HG03378 (cell line): ENCODE measurements around the gene PRICKLE1.

Experiments
- ATAC-seq: cut with Tn5 transposase; IDR thresholded peaks from one replicate; pipeline ENCODE4 v1.9.1; 2021; ENCODE audit warnings: mild to moderate bottlenecking, moderate library complexity; ENCODE audit not compliant: unreplicated experiment

PRICKLE1 gene

DNA sequence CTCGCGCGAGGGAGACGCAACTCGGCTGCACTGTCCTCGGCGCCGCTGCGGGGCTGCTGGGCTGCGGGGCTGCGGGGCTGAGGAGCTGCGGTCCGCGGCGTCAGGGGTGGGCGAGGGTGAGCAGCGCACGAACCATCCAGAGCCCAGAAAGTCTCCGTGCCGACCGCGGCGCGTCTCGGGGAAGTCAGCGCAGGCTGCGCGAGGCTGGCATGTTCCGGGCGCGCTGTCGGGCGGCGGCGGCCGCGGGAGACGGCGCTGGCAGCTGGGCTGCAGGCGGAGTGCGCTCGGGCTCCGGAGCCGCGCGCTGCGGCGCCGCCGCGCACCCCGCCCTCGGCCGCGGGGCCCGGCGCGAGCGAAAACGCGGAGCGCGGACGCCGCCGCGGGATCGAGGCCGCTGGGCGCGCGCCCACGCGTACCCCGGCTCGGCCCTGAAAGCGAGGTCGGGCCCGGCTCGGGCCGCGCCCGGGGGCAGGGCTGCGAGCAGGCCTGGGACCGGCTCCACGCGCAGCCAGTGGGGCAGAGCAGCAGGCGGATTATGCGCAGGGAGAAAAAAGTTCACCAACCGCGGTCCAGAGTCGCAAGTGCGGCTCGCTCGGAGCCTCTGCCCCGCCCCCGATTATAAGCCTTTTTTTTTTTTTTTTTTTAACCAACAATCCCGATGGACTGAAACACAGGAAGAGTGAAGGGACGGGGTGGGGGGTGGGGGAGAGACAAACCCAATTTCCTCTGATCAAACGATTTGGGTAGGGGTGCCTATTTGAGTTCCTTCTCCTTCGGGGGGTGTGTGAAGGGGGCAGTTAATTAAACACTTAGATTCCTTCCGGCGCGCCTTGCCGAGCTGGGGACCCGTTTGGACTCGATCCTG, at the start of gene PRICKLE1:
Gene PRICKLE1 (minus strand): TSS at position 282 of the 865 bp plus-strand sequence. CDS start 117,230 bp downstream, outside the sequence.
- ATAC-seq: no peak

DNA sequence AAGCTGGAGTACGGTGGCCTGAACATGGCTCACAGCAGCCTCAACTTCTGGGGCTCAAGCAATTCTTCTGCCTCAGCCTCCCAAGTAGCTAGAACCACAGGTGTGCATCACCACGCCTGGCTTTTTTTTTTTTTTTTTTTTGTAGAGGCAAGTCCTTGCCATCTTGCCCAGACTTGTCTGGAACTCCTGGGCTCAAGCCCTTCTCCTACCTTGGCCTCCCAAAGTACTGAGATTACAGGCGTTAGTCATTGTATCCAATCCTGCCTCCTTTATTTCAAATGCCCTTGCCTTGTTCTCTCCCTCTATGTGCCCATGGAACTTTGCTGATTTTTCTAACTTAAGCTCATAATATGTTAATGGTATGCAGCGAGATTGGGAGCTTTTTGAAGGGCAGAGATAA, 49.2 kb upstream of the PRICKLE1 start:
- ATAC-seq: no peak

DNA sequence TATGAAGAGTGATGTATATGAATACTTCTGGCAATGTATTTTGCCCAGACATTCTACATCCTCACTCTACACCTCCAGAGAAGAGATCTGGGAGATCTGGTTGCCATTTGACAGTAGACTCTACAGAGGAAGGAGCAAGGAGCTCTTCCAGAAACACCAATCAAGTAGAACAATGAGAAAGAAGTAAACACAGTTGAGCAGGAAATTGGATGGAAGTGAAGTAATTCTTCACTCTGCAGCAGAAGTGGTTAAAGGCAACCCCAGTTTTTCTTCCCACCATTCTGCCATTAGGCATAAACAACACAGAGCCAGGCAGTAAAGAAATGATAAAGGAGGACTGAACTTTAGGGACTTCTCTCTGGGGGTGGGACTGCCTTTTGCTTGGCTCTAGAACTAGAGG, 48.5 kb upstream of the PRICKLE1 start:
- ATAC-seq: no peak

DNA sequence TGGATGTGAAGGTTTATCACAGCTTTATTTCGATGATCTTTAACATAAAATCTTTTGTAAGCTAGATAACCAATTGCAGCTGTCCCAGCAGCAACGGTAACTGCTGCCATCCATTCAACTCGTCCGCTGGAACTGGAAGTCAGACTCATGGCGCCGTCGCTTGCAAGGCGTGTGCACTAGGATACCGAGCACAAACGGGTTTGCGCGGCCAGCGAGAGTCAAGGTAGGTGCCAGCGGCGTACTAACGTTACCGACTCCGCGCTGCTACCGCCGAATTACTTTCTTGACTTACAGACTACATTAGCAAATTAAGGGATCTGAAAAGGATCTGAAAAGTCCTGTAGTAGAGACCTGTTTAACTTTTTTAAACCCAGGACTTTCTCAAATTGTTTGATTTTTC, 47.4 kb upstream of the PRICKLE1 start:
- no peak for ATAC-seq

DNA sequence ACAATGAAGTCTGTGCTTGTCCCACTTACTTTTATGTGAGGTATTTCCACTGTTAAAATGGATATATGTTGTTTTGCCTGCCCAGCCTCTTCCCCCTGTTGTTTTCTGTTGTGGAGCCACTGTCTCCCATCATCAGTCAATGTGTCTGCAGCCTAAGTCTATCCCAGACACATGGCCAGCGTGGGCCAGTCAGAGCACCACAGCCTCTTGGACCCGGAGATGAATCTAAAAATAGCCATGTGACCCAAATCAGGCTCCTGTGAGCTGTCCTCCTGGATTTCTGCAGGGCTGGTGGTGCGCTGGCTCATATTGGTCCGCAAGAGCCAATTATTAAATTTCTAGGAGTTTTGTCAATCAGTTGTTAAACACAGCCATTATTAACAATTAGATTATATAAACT, 44.0 kb upstream of the PRICKLE1 start:
- ATAC-seq: no peak

DNA sequence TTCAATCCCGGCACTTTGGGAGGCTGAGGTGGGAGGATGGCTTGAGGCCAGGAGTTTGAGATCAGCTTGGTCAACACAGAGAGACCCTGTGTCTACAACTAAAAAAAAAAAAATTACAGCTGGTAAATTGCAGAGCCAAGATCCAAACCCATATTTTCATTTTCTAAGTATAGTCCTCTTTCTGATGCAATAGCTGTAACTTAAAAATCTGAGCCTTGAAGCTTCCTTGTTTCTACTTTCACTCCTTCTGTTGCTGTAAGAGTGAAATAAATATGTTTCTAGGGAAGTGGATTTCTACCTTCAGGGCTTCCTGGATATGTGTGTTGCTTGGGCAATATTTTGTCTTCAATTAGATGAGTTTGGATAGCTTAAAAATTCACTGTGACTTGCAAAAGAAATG, 42.0 kb upstream of the PRICKLE1 start:
- no peak for ATAC-seq

DNA sequence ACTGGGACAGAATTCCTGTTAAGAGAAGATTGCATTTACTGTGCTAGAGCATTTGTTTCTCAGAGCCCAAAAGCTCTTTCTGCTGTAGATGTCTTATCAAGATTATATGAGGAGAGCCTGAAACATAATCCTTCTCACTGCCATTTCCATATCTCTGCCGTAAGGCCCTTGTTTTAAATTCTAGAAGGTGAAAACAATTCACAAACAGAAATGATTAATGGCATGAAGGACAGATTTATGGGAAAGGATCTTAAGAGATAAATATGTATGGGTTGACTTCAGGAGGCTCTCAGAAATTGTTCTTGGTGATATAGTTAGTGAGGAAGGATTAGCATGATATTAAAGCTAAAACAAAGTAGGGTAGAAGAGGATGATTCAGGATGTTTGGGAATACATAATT, 40.8 kb upstream of the PRICKLE1 start:
- ATAC-seq: no peak

DNA sequence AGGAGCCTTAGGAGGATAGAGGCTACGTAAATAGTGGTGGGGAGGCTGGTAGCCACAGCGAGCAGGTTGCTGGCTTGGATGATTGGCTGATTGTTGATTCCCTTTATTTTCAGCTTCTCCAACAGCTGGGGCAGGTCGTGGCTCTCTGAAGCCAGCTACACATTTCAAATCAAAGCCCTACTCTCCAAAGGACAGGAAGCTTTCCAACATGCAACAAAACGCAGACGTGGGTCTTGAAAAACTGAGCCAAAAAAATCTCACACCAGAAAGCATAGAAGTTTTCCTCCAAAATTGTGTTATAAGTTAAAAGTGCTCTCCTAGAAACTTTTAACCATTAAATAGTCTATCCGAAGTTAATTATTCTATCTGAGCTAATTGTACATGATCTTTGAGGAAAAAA, 37.6 kb upstream of the PRICKLE1 start:
- ATAC-seq: no peak

DNA sequence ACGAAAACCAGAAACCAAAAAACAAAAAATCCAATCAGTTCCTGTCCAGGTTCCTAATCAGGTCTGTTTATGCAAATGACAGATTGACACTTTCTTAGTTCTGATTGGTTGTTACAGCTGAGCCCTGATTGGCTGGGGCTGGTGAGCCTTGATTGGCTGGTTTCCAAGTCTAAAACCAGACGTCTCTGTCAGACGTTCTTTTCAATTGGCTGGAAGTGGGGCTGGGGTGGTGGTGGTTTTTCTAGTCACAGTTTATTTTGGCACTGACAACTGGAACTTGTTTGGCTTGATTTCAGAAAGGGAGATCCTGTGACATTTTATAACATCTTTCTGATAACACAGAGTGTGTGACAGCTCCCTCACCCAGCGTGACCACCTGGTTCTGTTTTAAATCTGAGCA, 36.1 kb upstream of the PRICKLE1 start:
- no peak for ATAC-seq

DNA sequence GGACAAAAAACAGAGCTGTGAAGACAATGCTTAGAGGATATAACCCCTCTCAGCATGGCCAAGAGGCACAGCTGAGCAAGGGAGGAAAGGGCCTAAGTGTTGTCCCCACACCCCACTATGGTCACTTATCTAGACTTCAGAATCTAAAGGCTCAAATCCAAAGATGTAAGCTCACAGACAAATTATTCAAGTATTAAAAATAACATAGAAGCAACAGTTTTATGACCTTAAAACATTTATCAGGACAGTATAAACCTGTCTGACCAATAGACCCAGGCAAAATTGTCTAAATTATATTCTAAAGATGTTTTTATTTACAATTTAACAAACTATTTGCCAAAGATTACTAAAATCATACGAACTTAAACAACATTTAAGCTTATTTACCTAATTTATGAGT, 28.1 kb upstream of the PRICKLE1 start:
- no peak for ATAC-seq

DNA sequence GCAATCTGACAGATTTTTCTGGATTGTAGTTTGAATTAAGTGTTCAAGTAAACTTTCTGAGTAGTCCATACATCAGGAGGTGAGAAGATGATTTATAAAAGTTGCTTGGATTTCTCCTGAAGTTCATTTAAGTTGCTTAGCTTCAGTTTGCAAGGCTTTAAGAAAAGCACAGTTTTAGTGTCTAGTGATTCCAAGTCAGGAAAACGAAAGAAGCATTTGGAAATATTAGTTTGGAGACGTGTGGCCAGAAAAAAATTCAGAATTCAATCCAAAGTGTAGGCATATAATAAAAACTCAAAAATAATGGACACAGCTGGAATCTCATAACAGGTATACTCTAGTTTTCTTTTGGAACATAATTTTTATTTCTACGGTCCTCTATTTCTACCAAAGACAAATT, 25.5 kb upstream of the PRICKLE1 start:
- ATAC-seq: no peak

DNA sequence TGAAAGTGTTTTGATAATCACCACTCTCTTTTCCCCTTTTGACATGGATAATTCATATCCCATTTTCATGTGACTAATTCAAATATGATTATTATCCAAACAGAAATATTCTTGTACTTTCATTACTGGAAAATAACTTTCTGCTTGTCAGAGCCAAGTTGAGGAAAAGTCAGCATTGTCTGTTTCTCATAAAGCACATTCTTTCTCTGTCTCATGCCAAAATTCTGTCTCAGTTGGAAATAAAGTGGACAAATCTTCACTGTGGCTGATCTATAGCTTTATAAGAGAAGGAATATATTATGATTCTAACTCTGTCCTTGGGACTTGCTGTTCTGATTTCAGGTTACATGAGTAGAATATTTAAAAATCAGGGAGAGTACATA, 22.7 kb upstream of the PRICKLE1 start:
- ATAC-seq: no peak

DNA sequence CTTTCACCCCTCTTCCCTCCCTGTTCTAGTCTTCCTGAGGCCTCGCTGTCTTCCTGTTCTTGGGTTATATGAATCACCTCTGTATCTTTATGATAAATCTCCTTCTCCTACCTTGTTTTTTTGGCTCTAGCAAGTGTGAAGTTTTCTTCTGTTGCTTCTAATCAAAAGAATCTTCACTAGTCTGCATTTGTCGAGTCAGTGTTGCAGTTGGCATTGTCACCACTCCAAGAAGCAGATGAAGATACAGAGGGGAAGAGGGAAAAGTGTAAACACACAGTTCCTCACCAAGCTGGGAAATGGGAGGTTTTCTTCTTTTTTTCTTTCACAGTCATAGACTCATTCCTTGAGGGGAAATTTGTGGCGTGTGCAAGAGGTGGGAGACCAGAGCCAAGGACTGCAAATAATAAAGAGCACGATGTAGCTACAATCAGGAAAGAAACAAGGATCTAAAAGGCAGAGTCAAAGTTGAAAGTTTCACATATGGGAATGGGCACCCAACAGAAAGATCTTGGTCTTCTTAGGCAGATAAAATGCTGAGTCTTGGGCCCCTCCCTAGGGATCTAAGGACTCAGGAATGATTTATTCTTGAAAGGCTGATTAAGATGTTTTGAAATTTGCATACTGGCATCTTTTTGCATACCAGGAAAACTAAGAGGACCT, 22.2 kb upstream of the PRICKLE1 start:
- ATAC-seq: no peak

DNA sequence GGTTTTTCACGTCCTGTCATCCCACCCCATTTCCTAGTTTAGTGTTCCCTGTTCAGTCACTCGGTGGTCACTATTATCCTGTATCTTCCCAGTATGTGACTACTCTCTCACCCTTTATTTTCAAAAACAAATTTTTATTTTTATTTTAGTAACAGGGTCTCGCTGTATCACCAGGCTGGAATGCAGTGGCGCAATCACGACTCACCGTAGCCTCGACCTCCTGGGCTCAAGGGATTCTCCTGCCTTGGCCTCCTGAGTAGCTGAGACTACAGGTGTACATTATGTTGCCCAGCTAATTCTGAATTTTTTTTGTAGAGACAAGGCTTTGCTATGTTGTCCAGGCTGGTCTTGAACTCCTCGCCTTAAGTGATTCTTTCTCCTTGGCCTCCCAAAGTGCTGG, 20.1 kb upstream of the PRICKLE1 start:
- no peak for ATAC-seq

DNA sequence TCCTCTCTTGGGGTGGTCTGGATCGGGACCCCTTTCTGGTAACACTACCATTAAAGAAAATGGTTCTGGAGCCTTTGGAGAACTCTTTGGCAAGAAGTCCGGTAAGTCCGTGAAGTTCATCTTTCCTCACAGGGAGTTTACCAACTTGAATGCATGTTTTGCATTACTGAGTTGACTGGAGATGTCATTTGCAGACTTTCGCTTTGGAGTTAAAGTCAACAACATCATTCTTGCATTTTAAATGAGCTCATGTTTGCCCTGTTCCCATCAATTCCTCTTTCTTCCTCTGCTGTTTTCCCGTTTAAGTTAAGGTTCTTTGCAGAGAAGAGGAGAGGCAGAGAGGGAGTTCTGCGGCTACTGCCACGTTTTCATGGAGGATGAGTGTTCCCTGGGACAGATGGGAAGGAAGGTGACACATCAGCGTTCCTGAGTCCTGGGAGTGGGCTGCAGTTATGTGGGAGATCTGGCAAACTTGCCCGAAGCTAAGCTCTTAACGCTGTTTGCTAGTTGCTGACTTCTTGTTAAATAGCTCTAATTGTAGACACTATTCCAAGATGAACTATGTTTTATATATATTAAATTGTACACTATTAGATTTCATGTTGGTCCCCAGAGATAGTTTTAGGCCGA, 18.8 kb upstream of the PRICKLE1 start:
- no peak for ATAC-seq

DNA sequence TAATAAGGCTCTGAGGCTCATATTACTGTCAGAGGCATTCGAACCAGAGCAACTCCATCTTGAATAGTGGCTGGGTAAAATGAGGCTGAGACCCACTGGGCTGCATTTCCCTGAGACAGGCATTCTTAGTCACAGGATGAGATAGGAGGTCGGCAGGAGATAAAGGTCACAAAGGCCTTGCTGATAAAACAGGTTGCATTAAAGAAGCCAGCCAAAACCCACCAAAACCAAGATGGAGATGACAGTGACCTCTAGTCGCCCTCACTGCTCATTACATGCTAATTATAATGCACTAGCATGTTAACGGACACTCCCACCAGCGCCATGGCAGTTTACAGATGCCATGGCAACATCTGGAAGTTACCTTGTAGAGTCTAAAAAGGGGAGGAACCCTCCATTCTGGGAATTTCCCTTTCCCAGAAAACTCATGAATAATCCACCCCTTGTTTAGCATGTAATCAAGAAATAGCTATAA, 18.1 kb upstream of the PRICKLE1 start:
- ATAC-seq: no peak

DNA sequence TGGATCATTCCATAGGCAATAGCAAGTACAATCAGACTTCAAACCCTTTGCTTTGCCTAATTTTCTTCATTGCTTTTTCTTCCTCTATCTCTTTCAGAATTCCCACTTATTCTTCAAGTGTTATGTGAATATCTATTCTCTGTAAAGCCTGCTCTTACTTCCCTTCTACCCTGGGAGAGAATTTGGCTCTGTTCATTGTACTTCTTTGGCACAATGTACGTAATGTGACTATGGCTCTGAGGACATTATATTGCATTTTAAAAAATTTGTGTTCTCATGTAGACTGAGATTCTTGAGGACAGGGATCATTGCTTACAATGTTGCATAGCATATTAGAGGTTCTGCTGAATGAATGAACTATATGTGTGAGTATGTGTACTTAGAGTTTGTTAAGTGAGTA, 16.9 kb upstream of the PRICKLE1 start:
- no peak for ATAC-seq

DNA sequence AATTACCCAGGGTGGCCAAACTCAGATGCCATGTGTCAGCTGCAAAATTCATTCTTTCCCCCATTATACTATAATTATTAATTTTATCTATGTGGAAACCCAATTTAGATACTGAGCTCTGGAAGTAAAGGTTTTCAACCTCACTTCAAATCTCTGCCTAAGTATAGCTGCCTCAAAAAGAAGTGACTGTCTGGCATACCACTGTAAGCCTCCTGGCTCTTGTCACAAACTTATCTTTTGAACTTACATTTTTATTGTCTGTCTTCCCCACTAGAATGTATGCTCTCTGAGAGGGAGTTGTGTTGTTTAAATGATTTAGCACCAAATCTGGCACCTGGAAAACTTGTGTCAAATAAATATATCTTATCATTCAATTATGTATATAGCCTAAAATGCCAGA, 16.1 kb upstream of the PRICKLE1 start:
- no peak for ATAC-seq

DNA sequence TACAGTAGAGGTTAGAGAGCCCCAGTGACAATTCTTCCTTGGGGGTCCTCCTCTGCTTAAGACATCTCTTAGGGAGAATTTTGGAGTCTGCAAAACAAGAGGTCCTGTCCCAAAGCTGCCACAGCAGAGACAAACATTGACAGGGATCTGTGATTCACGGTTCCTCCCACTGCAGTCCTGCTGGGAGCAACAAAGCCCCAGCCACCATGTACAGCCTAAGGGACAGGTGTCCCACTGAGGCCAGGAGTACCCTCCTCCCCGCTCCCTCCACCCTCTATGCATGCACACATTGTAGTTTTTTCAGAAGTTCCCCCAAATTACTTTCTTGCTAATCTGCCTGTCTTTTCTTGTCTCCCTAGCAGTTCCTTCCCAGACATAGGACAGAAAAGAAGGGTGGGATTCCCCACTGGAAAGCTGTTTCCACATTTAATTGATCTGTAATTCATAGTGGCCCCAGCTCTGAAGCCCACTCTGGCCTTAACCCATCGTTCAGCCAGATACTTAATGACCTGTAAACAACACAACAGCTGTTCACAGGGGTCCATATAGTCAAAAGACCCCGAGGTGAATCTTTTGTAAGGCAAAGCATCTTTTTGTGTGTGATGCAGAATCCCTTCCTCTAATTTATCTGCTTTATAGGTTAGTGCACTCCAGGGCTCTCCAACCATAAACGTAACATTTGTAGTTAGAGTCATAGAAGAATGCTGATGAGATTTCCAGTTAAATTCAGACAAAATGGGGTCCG, 13.9 kb upstream of the PRICKLE1 start:
- no peak for ATAC-seq

DNA sequence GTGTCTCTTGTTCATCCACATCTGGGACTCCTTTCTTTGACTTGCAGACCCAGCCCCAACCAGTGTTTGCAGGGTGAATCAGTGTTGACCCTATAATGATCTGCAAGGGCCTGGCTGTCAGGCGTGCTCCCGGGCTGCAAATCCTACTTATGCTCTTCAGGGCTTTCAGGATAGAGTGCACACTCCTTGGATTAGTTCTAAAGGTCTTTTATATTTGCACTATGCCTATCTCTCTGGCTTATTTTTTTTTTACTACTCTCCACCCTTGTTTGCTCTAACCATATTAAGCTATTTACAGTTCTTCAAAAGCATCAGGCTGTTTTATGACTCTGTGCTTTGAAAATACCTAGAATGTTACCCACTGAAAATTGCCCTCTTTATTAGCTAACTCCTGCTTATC, 4.3 kb upstream of the PRICKLE1 start:
- ATAC-seq: no peak

DNA sequence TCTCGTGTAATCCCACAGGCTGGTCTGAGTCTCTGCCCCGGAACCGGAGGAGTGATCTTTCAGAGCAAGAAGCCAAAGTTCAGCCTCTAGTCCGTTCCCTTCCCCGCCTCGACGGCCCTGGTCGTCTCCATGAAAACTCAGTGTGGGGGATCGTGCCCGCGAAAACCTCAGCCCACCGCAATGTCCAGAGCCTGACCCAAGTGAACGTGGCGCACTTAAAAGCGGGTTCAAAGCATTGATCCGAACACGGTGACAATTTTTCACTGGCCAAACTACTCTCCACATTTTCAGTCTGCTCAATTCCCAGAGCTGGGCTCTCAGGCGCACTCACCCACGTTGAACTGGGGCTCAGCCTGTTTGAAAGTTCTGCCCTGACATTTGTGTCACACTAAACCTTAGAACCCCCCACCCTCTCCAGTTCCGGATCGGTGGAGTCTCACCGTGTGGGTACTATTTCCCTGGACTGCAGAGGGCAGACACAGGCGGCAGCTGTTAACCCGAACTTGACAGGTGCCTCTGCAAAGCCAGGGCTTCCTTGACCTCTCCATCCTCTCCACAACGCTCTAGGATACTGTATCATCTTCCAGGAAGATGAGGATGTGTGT, 886 bp upstream of the PRICKLE1 start:
- no peak for ATAC-seq
